AG04449 (cell line): ENCODE data around the gene TLNRD1.

ENCODE experiments used
- CTCF ChIA-PET: fragments of 350-600 bp; formaldehyde crosslinking; extraction: SDS; loops from one replicate; lab custom pipeline; 2021; ENCODE audit warnings: antibody characterized with exemption; lab: Yijun Ruan, JAX
- POLR2A ChIA-PET: fragments of 400-600, 350-600 bp; formaldehyde crosslinking; extraction: SDS; loops from one replicate; lab custom pipeline; 2020; ENCODE audit warnings: antibody characterized with exemption, inconsistent platforms; lab: Yijun Ruan, JAX
- DNase-seq: peaks from one replicate; pipeline ENCODE4 v3.0.0-alpha.2; 2010; ENCODE audit warnings: low read depth, low spot score
- H3K4me3 ChIP-seq: 2 replicates; pipeline ENCODE4 v1.5.1; 2011; ENCODE audit warnings: low read depth, mild to moderate bottlenecking, control low read depth, low read length
- TF ChIP-seq, protein P1 (sequence below): IDR thresholded peaks from one replicate; pipeline ENCODE4 v1.5.1; 2011; ENCODE audit warnings: mild to moderate bottlenecking, moderate library complexity, low read length, control low read depth, inconsistent platforms; ENCODE audit not compliant: insufficient read depth; ENCODE audit errors: missing control alignments

TLNRD1 gene

DNA sequence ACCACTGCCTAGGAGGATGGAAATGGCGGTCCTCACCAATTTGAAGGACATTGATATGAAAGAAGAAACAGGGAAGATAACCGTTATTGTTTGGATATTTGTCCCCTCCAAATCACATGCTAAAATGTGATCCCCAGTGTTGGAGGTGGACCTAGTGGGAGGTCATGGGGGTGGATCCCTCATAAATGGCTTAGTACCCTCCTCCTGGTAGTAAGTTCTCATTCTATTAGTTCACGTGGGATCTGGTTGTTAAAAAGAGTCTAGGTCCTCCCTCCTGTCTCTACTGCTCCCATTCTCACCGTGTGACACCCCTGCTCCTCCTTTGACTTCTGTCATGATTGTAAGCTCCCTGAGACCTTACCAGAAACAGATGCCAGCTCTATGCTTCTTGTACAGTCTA lies 30.5 kb downstream of the TLNRD1 start:
- DNase-seq, result no peak
- POLR2A ChIA-PET, result no interaction called here
- H3K4me3 ChIP-seq, result no peak overlapping the region
- CTCF ChIA-PET, result interaction anchor here (0.9 to 2.2 kb wide), 2 partner anchors 17 to 235 kb away, joined by 4 to 11 read pairs; no protein-coding TSS in a partner anchor
- TF ChIP-seq, protein P1, sequence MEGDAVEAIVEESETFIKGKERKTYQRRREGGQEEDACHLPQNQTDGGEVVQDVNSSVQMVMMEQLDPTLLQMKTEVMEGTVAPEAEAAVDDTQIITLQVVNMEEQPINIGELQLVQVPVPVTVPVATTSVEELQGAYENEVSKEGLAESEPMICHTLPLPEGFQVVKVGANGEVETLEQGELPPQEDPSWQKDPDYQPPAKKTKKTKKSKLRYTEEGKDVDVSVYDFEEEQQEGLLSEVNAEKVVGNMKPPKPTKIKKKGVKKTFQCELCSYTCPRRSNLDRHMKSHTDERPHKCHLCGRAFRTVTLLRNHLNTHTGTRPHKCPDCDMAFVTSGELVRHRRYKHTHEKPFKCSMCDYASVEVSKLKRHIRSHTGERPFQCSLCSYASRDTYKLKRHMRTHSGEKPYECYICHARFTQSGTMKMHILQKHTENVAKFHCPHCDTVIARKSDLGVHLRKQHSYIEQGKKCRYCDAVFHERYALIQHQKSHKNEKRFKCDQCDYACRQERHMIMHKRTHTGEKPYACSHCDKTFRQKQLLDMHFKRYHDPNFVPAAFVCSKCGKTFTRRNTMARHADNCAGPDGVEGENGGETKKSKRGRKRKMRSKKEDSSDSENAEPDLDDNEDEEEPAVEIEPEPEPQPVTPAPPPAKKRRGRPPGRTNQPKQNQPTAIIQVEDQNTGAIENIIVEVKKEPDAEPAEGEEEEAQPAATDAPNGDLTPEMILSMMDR, result no peak

DNA sequence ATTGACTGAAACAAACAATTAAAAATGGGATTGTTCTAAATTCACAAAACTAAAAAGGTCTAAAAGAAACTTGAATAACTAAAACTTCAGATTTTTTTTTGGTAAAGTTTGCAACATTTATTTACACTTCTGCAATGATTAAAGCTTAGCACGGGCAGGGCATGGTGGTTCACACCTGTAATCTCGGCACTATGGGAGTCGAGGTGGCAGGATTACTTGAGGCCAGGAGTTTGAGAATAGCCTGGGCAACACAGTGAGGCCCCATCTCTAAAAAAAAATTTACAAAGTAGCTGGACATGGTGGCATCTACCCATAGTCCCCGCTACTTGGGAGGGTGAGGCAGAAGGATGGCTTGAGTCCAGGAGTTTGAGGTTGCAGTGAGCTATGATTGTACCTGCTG lies 31.6 kb downstream of the TLNRD1 start:
- TF ChIP-seq, protein P1, result no peak
- DNase-seq, result no peak
- ChIA-PET CTCF (interaction anchor here (2.2 kb wide), 1 partner anchor 233 kb away, joined by 10 read pairs; no protein-coding TSS in a partner anchor), POLR2A (interaction anchor here (0.8 kb wide), 1 partner anchor 25 kb away, joined by 4 read pairs; no protein-coding TSS in a partner anchor)
- H3K4me3 ChIP-seq, result no peak overlapping the region

DNA sequence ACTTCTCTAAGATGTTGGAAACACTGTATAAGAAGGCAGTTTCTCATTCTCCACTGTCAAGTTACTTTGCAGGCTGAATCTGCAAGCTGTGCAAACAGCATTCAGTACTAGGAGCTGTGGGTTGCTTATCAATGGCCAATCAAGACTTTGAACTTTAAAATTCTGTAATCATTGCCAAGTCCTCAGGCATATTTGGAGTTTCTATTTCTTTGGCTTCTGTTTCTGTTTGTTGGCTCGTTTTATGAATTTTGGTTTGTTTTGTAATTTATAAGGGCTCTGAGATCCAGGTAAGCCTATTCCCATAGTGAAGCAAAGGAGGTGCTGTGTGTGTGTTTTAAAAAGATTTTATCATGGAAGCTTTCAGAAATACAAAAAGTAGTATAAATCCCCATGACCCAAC lies 32.1 kb downstream of the TLNRD1 start:
- no peak overlapping the region for H3K4me3 ChIP-seq
- TF ChIP-seq, protein P1, result no peak
- ChIA-PET CTCF (interaction anchor here (1.2 to 2.2 kb wide), 2 partner anchors 11 to 233 kb away, joined by 3 to 10 read pairs; no protein-coding TSS in a partner anchor), POLR2A (no interaction called here)
- no peak for DNase-seq

DNA sequence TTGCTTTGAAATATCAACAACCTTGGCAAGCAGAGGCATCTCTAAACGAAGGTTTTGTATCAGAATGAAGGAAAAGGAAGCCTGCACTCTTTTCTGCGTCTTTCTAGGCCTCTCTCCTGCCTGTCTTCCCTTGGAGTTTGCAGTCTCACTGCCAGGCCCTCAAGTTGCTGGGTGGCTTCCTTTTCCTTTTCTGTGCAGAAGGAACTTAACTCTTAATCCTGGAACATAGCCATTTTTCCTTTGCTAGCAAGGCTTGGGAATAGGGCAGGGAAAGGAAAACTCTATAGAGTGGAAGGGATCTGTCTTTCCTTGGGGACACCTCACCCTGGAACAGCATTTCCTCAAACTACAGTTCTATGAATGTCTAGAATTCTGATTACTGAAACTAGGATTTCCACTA lies 32.8 kb downstream of the TLNRD1 start:
- CTCF ChIA-PET, result interaction anchor here (1.2 to 2.2 kb wide), 2 partner anchors 11 to 232 kb away, joined by 3 to 10 read pairs; no protein-coding TSS in a partner anchor
- POLR2A ChIA-PET, result no interaction called here
- TF ChIP-seq, protein P1, result no peak
- no peak overlapping the region for H3K4me3 ChIP-seq
- no peak for DNase-seq

DNA sequence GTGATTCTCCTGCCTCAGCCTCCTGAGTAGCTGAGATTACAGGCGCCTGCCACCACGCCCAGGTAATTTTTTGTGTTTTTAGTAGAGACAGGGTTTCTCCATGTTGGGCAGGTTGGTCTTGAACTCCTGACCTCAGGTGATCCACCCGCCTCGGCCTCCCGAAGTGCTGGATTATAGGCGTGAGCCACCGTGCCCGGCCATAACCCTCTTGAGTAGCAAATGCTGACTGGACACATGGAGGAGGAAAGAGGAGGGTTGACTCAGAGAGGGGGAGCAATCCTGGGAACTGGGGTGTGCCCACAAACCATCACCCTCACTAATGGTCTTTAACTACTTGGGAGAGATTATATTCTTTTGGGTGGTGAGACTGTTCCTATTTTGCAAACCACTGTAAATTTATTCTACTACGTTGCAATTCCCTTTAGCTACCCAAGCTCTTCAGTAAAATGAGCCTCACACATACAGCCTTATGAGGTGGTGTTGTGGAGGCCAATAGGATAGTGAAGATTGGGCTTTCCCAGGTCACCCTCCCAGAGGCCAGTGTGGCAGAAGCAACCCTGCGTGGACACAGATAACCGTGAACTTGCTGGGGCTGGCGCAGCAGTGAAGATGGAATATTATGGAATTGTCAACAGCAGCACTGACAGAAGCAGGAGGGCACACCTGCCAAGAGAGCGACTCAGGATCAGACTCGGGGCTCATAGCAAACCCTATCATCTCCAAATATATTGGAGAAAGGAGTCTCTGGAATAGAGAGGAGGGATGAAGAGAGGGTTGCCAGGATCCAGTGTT lies 37.4 kb downstream of the TLNRD1 start:
- ChIA-PET POLR2A (no interaction called here), CTCF (no interaction called here)
- H3K4me3 ChIP-seq, result no peak overlapping the region
- DNase-seq, result no peak
- TF ChIP-seq, protein P1, result no peak

DNA sequence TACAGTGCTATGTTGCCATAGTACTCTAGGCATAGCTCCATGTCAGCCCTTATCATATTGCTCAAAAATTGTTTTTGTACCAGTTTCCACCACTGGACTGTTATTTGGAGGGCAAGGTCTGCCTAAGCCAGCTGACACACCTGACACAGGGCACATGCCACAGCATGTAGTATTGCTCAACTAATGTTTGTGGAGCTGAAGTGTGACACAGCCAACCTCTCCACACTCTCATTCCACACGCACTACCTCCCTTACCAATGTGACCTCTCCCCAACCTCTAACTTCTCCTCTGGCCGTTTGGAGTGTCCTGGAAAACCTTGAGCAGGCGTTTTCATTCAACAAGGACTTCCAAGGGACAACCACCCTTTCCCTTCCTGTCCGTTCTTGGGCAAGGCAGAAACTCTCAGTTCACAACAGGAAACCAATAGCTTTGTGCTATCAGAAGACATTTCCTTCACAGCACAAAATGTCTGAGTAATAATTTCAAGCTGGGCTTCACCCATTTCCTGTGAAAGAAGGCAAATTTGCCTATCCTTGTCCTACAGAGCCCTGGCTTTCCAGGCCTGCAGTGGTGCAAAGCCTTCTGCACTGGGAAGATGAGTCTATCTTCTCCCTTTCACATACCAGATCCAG lies 38.4 kb downstream of the TLNRD1 start:
- no peak overlapping the region for H3K4me3 ChIP-seq
- DNase-seq, result no peak
- ChIA-PET POLR2A (no interaction called here), CTCF (interaction anchor here (1.2 to 1.8 kb wide), 3 partner anchors 15 to 227 kb away, joined by 3 to 5 read pairs (median 3); no protein-coding TSS in a partner anchor)
- TF ChIP-seq, protein P1, result no peak
